ENCODE measurements around the gene SCT. TPM values are rescaled to one million over a fixed set of nuclear protein-coding genes. Genes with fewer than 3 reads are reported as not detected.
"Not testable (repeated sequence)": the region's sequence is repeated elsewhere in the genome, so short reads cannot be mapped to it uniquely, and the experiment has no call there.

SCT gene
- total RNA-seq, 2 experiments from 2014 or later: not detected

DNA sequence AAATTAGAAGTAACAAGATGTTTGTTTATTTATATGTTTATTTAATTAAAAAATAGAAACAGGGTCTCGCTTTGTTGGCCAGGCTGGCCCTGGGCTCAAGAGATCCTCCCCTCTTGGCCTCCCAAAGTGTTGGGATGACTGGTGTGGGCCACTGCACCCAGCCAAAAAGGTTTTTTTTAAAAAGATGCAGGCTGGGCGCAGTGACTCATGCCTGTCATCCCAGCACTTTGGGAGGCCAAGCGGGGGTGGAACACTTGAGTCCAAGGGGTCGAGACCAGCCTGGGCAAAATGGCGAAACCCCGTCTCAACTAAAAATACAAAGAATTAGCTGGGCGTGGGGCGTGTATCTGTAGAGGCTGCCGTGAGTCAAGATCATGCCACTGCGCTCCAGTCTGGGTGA is 23.5 kb upstream of the SCT start:
- DNase-seq: no peak
- no peak overlapping the region for H3K27ac Mint-ChIP-seq
- H3K4me1 Mint-ChIP-seq (ENCODE audit: low read depth): no peaks in the 10 kb centered on the region
- ATAC-seq (ENCODE audit: poor library complexity): no peak
- TF ChIP-seq, protein P1, sequence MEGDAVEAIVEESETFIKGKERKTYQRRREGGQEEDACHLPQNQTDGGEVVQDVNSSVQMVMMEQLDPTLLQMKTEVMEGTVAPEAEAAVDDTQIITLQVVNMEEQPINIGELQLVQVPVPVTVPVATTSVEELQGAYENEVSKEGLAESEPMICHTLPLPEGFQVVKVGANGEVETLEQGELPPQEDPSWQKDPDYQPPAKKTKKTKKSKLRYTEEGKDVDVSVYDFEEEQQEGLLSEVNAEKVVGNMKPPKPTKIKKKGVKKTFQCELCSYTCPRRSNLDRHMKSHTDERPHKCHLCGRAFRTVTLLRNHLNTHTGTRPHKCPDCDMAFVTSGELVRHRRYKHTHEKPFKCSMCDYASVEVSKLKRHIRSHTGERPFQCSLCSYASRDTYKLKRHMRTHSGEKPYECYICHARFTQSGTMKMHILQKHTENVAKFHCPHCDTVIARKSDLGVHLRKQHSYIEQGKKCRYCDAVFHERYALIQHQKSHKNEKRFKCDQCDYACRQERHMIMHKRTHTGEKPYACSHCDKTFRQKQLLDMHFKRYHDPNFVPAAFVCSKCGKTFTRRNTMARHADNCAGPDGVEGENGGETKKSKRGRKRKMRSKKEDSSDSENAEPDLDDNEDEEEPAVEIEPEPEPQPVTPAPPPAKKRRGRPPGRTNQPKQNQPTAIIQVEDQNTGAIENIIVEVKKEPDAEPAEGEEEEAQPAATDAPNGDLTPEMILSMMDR (IDR thresholded peaks at IDR 0.05): no peak
- ChIA-PET CTCF (no interaction called here), POLR2A (no interaction called here)
- Histone ChIP-seq H3K9me3 (ENCODE audit: control insufficient read depth in 1 of 2, insufficient read depth in 1 of 2, low read length in 2 of 2) (no peaks in the 10 kb centered on the region), H3K36me3 (ENCODE audit: insufficient read depth, low read length) (peaks cover 11% of the 10 kb centered on the region), H3K27ac (ENCODE audit: low read depth in 1 of 2, low read length in 2 of 2) (no peak overlapping the region), H3K4me3 (ENCODE audit: low read length) (no peak overlapping the region), H3K4me1 (ENCODE audit: insufficient read depth, low read length) (no peaks in the 10 kb centered on the region), H3K27me3 (ENCODE audit: control insufficient read depth in 1 of 2, insufficient read depth in 2 of 2, low read length in 2 of 2) (no peaks in the 10 kb centered on the region)
- no peaks in the 10 kb centered on the region for H3K9me3 Mint-ChIP-seq
- intact Hi-C loops (cut with DNase I, micrococcal nuclease): no loop called here
- H3K4me3 Mint-ChIP-seq: no peak overlapping the region
- H3K27me3 Mint-ChIP-seq: no peaks in the 10 kb centered on the region
- H3K36me3 Mint-ChIP-seq (ENCODE audit: low read depth): peaks cover 27% of the 10 kb centered on the region

DNA sequence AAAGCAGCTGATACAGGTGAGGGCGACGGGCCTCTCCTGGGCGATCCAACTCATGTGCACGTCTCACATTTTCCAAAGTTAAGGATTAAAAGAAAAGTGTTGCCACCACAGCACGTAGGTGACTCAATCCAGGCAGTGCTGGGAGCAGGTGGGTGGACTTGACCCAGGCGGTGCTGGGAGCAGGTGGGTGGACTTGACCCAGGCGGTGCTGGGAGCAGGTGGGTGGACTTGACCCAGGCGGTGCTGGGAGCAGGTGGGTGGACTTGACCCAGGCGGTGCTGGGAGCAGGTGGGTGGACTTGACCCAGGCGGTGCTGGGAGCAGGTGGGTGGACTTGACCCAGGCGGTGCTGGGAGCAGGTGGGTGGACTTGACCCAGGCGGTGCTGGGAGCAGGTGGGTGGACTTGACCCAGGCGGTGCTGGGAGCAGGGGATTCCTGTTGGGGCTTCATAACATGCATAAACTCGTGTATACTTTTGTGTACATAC is 20.7 kb upstream of the SCT start:
- H3K36me3 Mint-ChIP-seq (ENCODE audit: low read depth): peaks cover 22% of the 10 kb centered on the region
- H3K9me3 ChIP-seq (ENCODE audit: control insufficient read depth in 1 of 2, insufficient read depth in 1 of 2, low read length in 2 of 2); ATAC-seq (ENCODE audit: poor library complexity): not testable (repeated sequence)

GRCh38 chr11:646214-646613 is 19.2 kb upstream of the SCT start:
- H3K4me3 ChIP-seq (ENCODE audit: low read length): no peak overlapping the region
- Mint-ChIP-seq H3K4me3 (no peak overlapping the region), H3K27ac (no peak overlapping the region), H3K9me3 (no peaks in the 10 kb centered on the region), H3K4me1 (ENCODE audit: low read depth) (no peaks in the 10 kb centered on the region), H3K36me3 (ENCODE audit: low read depth) (peaks cover 9% of the 10 kb centered on the region), H3K27me3 (no peaks in the 10 kb centered on the region)
- H3K27me3 ChIP-seq (ENCODE audit: control insufficient read depth in 1 of 2, insufficient read depth in 2 of 2, low read length in 2 of 2): no peaks in the 10 kb centered on the region
- H3K9me3 ChIP-seq (ENCODE audit: control insufficient read depth in 1 of 2, insufficient read depth in 1 of 2, low read length in 2 of 2): no peaks in the 10 kb centered on the region
- no peak overlapping the region for H3K27ac ChIP-seq (ENCODE audit: low read depth in 1 of 2, low read length in 2 of 2)
- peaks cover 23% of the 10 kb centered on the region for H3K36me3 ChIP-seq (ENCODE audit: insufficient read depth, low read length)
- H3K4me1 ChIP-seq (ENCODE audit: insufficient read depth, low read length): no peaks in the 10 kb centered on the region
- TF ChIP-seq, protein P1 (IDR thresholded peaks at IDR 0.05): no peak
- ATAC-seq (ENCODE audit: poor library complexity) (no peak), DNase-seq (no peak)
- ChIA-PET CTCF (no interaction called here), POLR2A (no interaction called here)
- intact Hi-C loops (cut with DNase I, micrococcal nuclease): no loop called here

More for the DNA sequence above, 20.7 kb upstream of the SCT start:
- CTCF ChIA-PET; H3K27me3 Mint-ChIP-seq; H3K4me1 Mint-ChIP-seq (ENCODE audit: low read depth); DNase-seq; H3K27ac Mint-ChIP-seq; H3K4me1 ChIP-seq (ENCODE audit: insufficient read depth, low read length); intact Hi-C loops (cut with DNase I, micrococcal nuclease); H3K9me3 Mint-ChIP-seq; H3K4me3 Mint-ChIP-seq; H3K27ac ChIP-seq (ENCODE audit: low read depth in 1 of 2, low read length in 2 of 2); H3K27me3 ChIP-seq (ENCODE audit: control insufficient read depth in 1 of 2, insufficient read depth in 2 of 2, low read length in 2 of 2); POLR2A ChIA-PET; H3K4me3 ChIP-seq (ENCODE audit: low read length): not testable (repeated sequence)
- H3K36me3 ChIP-seq (ENCODE audit: insufficient read depth, low read length): peaks cover 23% of the 10 kb centered on the region

DNA sequence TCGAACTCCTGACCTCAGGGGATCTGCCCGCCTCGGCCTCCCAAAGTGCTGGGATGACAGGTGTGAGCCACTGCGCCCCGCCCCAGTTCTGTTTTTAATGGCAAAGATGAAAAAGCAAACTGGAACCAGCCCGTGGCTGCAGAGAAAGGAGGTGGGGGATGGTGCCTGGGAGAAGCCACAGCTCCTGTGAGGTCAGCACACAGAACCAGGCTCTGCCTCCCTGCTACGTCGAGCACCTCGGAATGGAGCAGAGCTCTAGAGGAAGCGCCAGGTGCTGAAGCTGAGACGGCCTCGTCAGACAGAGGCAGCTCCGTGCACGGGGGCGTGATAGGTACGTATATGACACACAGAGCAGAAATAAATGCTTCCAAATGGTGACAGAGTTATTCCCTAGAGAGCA is 18.6 kb upstream of the SCT start:
- intact Hi-C loops (cut with DNase I, micrococcal nuclease): no loop called here
- ATAC-seq (ENCODE audit: poor library complexity): no peak
- H3K27ac Mint-ChIP-seq: no peak overlapping the region

More for the DNA sequence above, 18.6 kb upstream of the SCT start:
- no peaks in the 10 kb centered on the region for H3K9me3 Mint-ChIP-seq
- no peak overlapping the region for H3K4me3 Mint-ChIP-seq
- Histone ChIP-seq H3K4me1 (ENCODE audit: insufficient read depth, low read length) (peaks cover 5% of the 10 kb centered on the region), H3K9me3 (ENCODE audit: control insufficient read depth in 1 of 2, insufficient read depth in 1 of 2, low read length in 2 of 2) (peaks cover 0 to 3% of the 10 kb centered on the region in 2 experiments), H3K27me3 (ENCODE audit: control insufficient read depth in 1 of 2, insufficient read depth in 2 of 2, low read length in 2 of 2) (peaks cover 0 to 2% of the 10 kb centered on the region in 2 experiments), H3K27ac (ENCODE audit: low read depth in 1 of 2, low read length in 2 of 2) (no peak overlapping the region), H3K36me3 (ENCODE audit: insufficient read depth, low read length) (peaks cover 19% of the 10 kb centered on the region), H3K4me3 (ENCODE audit: low read length) (no peak overlapping the region)
- no peaks in the 10 kb centered on the region for H3K4me1 Mint-ChIP-seq (ENCODE audit: low read depth)
- no peak for DNase-seq
- TF ChIP-seq, protein P1 (IDR thresholded peaks at IDR 0.05): no peak
- ChIA-PET CTCF (no interaction called here), POLR2A (no interaction called here)
- H3K27me3 Mint-ChIP-seq: peaks cover 1% of the 10 kb centered on the region
- peaks cover 5% of the 10 kb centered on the region for H3K36me3 Mint-ChIP-seq (ENCODE audit: low read depth)

Measured in CD4-positive, alpha-beta T cell (primary cell).